Left forelimb (tissue), 1 donor: Measurements from ENCODE around the gene EIF2D.
"Not testable (repeated sequence)": the region's sequence is repeated elsewhere in the genome, so short reads cannot be mapped to it uniquely, and the experiment has no call there.

Experiments used
- DNase-seq: peaks from one replicate; pipeline ENCODE4 v3.0.0-alpha.2; 2018; ENCODE audit warnings: low spot score

Gene EIF2D

DNA sequence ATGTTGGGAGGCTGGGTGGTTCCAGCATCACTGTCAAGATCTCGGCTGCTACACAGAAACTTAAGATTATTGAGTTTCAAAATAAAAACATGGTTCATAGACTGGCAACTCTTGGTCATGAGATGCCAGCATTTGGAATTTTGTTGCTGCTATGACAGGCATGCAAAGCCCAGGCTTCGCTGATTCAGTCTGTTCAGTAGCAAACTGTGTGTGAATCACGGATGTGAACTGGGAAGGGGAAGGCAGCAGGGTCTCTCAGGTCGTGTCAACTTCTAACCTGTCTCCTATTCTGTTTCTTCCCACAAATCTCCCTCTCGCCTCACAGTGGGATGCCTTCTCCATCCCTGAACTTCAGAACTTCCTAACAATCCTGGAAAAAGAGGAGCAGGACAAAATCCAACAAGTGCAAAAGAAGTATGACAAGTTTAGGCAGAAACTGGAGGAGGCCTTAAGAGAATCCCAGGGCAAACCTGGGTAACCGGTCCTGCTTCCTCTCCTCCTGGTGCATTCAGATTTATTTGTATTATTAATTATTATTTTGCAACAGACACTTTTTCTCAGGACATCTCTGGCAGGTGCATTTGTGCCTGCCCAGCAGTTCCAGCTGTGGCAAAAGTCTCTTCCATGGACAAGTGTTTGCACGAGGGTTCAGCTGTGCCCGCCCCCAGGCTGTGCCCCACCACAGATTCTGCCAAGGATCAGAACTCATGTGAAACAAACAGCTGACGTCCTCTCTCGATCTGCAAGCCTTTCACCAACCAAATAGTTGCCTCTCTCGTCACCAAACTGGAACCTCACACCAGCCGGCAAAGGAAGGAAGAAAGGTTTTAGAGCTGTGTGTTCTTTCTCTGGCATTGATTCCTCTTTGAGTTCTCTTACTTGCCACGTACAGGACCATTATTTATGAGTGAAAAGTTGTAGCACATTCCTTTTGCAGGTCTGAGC is 25.5 kb downstream of the EIF2D start:
- DNase-seq = no peak

DNA sequence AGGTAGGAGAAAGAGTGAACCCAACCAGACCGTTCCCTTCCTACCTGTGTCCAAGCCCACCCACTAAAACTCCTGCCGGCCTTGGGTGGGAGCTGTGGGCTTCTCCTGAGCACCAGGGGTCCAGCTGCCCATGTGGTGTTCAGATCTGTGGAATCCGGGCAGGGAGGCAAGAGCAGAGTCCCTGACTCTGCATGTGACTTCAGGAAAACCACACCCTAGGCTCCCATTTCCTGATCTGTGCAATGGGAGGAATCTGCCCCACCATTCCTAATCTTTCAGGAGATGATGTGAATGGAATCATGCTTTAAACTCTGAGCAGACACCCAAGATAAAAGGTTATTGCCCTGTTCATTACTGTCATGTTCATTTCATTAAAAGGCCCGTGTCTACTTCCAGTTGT is 27.6 kb downstream of the EIF2D start:
- no peak for DNase-seq

DNA sequence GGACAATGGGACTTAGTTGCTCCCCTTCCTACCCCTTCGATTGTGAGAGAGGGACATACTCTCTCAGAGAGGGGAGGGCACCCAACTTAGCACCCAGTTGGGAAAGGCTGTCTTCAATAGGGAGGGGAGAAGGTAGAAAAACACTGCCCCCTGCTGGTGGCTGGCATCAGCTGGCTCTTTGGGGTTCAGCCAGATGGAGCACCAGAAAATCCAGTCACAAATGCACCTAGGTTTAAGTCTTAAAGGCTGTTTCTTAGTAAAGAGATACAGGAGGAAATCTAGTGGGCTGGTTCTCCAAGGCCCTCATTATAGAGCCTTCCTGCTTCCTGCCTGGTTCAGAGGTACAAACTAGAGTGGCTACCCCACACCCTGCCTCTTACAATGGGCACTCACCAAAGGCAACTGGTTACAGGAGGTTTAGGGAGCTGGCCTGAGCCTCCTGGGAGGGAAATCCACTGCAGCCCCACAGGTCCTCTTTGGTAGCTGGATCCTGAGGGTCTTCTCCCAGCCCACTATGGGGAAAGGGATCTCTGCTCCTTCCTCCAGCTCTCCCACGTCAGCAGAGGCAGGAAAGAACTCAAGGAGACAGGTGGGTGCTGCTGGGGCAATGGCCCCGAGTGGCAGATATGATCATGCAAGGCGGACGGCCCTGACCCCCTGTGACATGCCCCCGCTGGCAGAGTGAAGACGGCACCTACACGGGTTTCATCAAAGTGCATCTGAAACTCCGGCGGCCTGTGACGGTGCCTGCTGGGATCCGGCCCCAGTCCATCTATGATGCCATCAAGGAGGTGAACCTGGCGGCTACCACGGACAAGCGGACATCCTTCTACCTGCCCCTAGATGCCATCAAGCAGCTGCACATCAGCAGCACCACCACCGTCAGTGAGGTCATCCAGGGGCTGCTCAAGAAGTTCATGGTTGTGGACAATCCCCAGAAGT is 28.3 kb downstream of the EIF2D start:
- peak; percentile 79 for DNase-seq

DNA sequence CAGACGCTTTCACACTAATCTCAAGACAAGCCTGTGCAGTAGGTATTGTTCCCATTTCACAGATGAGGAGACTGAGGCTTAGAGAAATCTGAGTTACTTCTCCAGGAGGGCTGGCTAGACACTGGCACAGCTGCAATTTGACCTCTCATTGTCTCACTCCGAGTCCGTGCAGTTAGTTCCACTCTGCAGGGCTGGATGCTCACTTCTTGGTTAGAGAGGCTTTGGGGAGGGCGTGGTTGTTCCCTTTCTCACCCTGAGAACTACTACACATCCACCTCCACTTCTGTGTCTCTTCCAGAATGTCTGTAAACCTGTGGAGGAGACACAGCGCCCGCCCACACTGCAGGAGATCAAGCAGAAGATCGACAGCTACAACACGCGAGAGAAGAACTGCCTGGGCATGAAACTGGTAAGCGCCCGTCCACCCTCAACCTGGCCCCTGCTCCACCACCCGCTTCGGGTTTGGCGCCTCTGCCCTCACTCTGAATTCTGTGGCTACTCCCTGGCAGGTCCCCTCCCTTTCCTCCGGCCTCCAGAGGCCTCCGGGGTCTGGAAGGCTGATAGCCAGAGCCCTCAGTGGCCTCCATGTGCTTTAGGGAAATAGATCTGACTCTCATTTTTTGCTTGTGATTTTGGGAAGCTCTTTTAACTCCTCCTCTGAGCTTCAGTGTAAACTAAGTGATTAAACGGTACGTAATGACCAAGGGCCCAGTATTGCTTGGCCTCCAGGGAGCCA is 29.1 kb downstream of the EIF2D start:
- no peak for DNase-seq

DNA sequence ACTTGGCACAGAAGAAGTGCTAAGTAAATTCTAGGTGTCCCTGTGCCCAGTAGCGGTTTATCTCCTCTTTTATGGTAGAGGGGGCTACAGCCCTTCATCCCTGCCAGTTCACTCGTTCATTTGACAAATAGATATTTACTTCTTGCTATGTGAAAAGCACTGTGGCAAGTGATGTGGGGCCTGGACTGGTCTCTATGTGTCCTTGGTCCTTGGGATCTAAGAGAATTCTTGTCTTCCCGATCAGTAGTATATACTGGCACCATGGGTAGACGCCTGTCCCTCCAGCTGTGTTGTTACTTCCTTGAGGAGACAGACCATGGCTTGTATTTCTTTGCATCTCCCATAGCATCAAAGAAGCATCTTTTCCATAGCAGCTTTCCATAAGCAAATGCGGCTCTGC is 29.7 kb downstream of the EIF2D start:
- no peak for DNase-seq

DNA sequence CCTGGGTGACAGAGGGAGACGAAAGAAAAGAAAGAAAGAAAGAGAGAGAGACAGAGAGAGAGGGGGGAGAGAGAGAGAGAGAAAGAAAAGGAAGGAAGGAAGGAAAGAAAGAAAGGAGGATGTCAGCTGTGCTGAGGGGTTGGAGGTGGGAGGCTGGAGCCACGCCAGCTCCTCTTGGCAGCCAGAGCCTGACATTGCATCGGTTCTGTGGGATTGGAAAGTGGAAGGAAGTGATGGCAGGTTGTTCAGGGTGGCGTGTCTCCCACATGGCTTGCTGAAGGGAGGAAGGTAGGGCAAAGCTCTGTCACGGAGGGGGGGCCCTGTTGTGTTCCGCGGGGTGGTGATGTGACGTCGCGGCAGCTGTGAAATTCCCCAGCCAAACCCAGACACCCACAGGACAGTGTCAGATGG is 30.7 kb downstream of the EIF2D start:
- no peak for DNase-seq

DNA sequence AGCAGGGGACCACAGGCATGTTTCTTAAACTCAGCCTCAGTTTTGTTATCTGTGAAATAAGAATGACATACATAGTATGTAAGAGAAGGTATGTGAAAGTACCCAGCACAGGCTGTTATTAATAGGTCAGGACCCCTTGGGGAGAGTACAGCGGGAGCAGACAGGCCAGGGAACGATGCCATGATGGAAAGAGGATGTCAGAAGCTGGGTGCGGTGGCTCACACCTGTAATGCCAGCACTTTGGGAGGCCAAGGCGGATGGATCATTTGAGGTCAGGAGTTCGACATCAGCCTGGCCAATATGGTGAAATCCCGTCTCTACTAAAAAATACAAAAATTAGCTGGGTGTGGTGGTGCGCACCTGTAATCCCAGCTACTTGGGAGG is 31.2 kb downstream of the EIF2D start:
- DNase-seq = not testable (repeated sequence)

DNA sequence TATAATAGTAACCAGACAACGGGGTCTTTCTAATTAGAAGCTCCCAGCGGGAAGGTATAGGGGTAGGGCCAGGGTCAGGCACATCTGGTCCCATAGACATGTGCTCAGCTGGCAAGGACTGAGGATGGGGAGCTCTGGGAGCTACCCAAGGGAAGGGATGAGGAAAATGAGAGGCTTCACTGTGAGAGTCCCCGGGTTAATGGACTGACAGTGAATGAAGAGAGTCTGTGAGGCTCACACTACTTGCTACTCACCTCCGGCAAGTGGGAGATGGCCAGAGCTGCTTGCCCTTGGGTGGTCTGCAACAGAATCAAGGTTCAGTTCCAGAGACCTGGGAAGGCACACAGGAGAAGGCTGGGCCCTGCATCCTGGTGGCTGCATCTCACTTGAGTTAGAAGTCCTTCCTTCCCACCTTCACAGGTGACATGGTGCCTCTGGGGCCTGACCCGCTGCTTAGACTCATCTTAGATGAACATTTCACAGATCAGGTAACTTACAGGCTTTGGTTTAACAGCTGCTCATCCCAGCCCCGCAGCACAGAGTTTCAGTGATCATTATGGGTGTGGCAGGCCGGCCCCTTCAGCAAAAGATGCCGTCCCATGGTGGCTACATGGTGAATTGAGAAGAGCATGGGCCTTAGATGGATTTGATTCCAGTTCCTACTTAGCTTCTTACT is 31.7 kb downstream of the EIF2D start:
- DNase-seq = no peak

DNA sequence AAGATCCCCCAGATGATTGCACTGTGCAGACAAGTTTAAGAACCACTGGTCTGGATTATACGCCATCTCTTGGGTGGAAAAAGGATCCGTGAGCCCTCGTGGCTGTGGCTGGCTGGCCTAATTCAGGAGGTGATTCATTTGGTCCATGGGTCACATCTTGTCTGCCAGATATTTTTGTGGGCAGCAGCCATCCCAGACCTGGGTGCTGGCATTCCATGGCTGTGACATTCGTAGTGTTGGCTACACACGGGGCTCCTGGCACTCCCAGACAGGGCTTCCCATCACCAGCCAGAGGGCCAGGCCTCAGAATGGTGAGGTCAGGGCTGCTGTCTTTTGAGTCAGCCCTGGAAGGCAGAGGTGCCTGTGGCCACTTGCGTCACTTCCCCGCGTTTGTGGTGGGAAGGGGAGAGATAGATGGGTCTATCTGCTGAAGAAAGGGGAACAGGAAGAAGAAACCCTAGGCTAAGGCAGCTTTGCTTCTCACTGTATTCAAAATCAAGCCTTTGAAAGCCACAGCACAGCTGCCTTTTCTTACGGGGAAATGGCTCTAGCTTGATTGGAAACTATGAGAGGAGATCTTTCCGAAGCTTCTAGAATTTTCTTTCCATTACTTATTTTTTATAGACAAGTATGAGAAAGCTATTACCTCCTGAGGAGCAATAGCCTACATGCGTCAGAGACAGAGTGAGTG is 32.4 kb downstream of the EIF2D start:
- no peak for DNase-seq

DNA sequence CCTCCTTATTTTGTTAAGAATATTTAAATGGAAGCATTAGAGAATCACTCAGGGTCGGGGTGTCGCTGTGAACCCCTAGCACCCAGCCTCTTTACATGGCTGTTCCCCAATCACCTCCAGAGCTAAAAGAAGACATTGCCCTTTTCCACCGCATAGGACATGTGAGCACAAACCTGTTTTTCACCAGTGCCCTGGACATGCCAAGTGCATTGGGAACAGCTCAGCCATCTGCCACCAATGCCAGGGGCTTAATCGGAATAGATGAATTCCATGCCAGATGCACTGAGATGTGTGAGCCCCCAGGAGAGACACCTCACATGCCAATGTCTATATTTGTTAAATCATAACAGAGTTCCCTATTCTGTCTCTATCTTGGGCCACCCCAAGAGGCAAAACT is 33.3 kb downstream of the EIF2D start:
- no peak for DNase-seq

DNA sequence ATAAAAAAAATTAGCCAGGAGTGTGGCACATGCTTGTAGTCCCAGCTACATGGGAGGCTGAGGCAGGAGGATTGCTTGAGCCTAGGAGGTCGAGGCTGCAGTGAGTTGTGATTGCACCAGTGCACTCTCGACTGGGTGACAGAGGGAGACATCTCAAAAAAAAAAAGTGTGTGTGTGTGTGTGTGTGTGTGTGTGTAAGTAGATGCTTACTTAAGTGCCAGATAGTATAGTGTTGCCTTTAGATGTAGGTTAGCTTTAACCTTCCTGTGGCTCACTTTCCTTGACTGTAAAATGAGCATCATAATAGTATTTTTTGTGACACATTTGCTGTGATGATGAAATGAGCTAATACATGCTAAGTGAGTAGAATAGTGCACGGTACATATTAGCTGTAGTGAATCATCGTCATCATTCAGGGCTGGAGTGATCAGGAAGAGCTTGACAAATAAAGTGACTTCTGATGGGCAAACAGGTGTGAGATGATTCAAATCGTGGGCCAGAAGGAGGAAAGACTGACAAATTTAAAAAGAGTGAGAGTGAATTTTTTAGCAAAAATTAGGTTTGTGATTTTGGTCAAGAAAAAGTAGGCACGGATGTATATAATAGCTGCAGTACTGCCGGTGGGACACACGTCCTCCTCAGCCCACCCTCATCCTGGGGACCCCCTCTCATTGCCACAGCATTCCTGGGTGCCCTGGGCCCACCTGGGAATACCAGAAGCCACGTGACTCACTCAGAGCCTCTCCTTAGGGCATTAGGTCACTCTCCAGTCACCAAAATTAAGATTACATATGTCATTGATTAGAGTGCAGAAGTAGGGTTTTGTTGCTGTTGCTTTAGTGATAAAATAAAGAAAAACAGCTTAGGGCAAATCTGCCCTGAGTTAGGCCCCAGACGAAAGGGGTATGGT is 33.9 kb downstream of the EIF2D start:
- no peak for DNase-seq

DNA sequence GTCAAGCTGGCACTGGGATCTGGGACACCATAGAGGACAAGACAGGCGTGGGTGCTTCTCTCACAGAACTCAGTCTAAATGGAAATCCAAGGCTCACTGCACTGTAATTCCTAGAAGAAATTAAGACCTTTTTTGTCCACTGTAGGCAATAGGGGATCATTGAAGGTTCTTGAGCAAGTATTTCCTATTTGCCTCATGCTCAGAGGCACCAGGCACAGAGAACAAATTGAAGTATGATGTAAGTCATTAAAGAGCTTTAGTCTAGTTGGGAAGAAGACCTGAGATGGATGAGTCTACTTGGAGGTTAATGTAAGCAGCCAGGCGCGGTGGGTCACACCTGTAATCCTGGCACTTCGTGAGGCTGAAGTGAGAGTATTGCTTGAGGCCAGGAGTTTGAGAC is 34.6 kb downstream of the EIF2D start:
- DNase-seq = no peak

DNA sequence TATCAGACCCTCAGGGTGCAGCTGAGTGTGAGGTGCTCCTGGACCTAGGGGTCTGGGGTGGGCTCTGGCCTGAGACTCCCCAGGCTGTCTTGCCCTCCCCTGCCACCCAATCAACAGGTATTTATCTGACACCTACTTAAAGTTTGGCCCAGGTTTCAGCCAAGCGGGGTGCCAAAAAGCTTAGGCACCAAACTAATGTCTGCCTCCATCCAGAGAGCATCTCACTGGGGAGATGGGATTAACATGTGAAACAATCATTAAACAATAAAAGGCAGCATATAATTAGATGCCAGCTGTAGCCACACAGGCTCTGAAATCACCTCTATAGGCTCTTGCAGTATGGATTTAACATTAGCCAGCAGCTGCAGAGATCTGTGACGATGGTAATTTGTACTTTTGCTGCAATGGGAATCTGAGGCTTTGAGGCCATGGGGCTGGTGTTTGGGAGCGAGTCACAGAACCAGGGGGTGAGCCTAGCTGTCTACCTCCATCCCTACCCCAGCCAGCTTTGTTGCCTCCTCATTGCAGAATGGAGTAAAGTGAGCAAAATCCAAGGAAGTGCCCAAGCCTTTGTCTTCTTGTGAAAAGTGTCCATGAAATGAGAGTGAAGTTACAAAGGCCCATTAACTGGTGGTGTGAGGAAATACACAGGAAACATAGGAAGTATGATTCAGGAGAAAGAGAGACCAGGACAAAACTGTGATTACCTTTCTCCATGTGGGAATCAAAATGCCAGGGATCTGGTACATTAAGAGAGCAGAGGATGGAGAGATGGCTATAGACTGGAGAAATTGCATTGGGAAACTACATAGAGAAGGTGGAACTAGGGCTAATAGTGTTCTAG is 36.1 kb downstream of the EIF2D start:
- no peak for DNase-seq

DNA sequence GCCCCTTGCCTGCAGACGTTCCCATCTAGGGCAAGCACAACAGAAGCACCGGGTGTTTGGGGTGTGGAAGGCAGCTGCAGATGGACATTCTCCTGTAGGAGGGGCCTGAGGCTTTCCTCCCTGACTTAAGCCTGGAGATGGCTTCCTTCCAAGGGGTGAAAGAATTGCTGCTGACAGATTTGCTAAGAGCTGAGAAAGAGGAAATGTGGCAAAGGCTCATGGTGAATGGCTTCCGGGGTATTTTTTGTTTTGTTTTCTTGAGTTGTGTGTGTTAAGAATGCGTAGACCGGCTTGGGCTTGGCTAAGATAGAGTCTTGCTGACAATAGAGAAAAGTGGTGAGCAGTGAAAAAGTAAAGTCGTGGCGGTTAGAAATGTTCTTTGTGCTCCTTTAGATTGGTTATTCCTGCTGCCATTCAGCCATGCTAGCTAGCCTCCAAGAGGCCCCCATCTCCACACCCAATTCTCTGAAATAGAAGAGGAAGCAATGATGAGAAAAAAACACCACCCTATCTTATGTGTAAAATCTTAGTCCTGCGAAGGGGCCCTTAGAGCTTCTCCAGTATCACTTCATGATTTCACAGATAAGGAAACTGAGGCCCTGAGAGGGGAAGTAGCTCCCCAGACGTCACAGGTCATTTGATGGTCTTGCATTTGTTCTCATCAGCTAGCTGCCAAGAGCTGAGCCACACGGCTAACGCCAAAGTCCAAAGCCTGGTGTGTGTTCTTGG is 36.9 kb downstream of the EIF2D start:
- DNase-seq = no peak

DNA sequence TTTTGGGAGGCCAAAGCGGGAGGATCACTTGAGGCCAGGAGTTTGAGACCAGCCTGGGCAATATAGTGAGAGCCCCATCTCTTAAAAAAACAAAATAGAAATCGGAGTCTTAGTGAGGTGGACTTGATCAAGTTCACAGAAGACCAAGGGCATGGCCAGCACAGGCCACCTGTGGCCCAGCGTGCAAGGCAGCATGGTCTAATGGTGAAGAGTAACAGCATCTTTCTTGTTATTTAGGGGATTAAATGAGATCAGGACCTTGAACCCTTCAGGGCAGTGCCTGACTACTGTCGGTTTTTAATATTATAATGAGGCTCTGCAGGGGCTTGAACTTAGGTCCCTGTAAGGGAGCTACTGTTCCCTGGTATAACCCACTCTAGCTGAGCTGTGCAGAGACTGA is 38.5 kb downstream of the EIF2D start:
- no peak for DNase-seq

DNA sequence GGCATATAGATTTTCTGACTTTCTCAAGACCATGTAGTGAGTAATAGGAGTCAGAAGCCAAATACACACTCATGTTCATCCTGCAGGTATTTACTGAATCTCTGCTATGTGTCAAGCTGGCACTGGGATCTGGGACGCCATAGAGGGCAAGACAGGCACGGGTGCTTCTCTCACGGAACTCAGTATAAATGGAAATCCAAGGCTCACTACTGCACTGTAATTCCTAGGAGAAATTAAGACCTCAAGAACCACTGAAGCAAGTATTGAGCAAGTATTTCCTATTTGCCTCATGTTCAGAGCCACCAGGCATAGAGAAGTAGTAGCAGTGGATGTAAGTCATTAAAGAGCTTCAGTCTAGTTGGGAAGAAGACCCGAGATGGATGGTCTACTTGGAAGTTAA is 38.9 kb downstream of the EIF2D start:
- no peak for DNase-seq

DNA sequence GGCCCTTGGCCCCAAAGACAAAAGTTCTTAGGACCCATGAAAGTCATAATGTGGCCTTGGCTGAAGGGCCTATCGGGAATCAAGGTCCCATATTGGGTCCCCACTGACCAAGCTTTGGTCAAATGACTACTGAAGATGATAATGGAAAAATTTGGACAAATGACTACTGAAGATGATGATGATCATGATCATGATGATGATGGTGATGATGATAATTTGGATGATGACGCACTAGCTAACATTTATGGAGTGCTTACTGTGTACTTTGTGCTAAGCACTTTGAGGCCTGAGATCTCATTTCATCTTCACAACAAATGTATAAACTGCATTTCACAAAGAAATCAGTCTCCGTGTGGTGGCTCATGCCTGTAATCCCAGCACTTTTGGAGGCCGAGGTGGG is 39.4 kb downstream of the EIF2D start:
- DNase-seq = no peak

DNA sequence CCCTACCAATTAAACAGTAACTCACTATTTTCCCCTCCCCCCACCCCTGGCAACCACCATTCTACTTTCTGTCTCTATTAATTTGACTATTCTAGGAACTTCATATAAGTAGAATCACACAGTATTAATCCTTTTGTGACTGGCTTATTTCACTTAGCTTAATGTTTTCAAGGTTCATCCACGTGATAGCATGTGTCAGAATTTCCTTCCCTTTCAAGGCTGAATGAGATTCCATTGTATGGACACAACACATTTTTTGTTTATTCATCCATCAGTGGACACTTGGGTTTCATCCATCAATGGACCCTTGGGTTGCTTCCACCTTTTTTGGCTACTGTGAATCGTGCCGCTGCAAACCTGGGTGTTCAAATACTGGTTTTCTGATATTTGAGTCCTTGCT is 41.7 kb downstream of the EIF2D start:
- DNase-seq = no peak
